Small intestine (tissue), 7 donors: ENCODE data around the gene KLF15. TPM values are rescaled to one million over a fixed set of nuclear protein-coding genes. Genes with fewer than 3 reads are reported as not detected.

ENCODE experiments used
- DNase-seq, 2 donors: peaks; one replicate each; pipeline versions ENCODE4 v3.0.0 to v3.0.0-alpha.2; 2013
- FAIRE-seq: peaks from 2 replicates; lab custom pipeline; 2012; peaks lifted over from hg19 to GRCh38; lab: Jason Lieb, UNC
- H3K27ac ChIP-seq, 3 donors: one replicate each; pipeline ENCODE4 v1.5.1; 2013; ENCODE audit warnings: low read length in 2 of 3, mild to moderate bottlenecking in 2 of 3, control low read depth in 1 of 3, inconsistent platforms in 1 of 3, low read depth in 1 of 3, moderate library complexity in 1 of 3
- H3K27me3 ChIP-seq, 3 donors: one replicate each; pipeline ENCODE4 v1.6.1; 2013; ENCODE audit warnings: low read length in 3 of 3, inconsistent platforms in 1 of 3; ENCODE audit not compliant: control insufficient read depth in 3 of 3, insufficient read depth in 3 of 3
- H3K36me3 ChIP-seq, 3 donors: one replicate each; pipeline ENCODE4 v1.6.1; 2013; ENCODE audit warnings: low read length in 3 of 3, inconsistent platforms in 1 of 3, low read depth in 1 of 3, mild to moderate bottlenecking in 1 of 3, moderate library complexity in 1 of 3; ENCODE audit not compliant: control insufficient read depth in 3 of 3, insufficient read depth in 2 of 3
- H3K4me1 ChIP-seq, 3 donors: one replicate each; pipeline ENCODE4 v1.6.1; 2013; ENCODE audit warnings: low read length in 2 of 3, inconsistent platforms in 1 of 3, low read depth in 1 of 3, mild to moderate bottlenecking in 1 of 3, moderate library complexity in 1 of 3; ENCODE audit not compliant: control insufficient read depth in 3 of 3, insufficient read depth in 2 of 3
- H3K4me3 ChIP-seq, 3 donors: one replicate each; pipeline ENCODE4 v1.5.1; 2013; ENCODE audit warnings: low read length in 3 of 3, control low read depth in 1 of 3, inconsistent platforms in 1 of 3, low read depth in 1 of 3, mild to moderate bottlenecking in 1 of 3, moderate library complexity in 1 of 3
- H3K9me3 ChIP-seq, 2 donors: one replicate each; pipeline ENCODE4 v1.6.1; 2013; ENCODE audit warnings: low read depth in 1 of 2, low read length in 1 of 2; ENCODE audit not compliant: control insufficient read depth in 2 of 2, insufficient read depth in 1 of 2
- WGBS, 3 donors: extraction: QIAGEN DNeasy Blood & Tissue Kit; methylation state at CpG; one replicate each; pipeline ENCODE4 v1.1.7; 2013; 5-methylcytosine and 5-hydroxymethylcytosine counted together
- polyA plus RNA-seq, 4 donors: library from polyadenylated mRNA; stranded (reverse) in 3 of 4; unstranded in 1 of 4; fragments of 200-250 nt in 3 of 4; fragments of 120-200 nt in 1 of 4; gene quantifications; one replicate each; pipeline versions ENCODE4 v1.2.1 to v1.2.3, GENCODE V29; 2013
- donor health status: healthy with polysubstance abuse.
- donor health status: control.
- donor health status: control.
- donor health status: Bipolar disorder and iron deficiency.
- donor health status: healthy.

Gene KLF15
- polyA plus RNA-seq, 4 donors: 0.45 to 9.7 (median 2.0) TPM

DNA sequence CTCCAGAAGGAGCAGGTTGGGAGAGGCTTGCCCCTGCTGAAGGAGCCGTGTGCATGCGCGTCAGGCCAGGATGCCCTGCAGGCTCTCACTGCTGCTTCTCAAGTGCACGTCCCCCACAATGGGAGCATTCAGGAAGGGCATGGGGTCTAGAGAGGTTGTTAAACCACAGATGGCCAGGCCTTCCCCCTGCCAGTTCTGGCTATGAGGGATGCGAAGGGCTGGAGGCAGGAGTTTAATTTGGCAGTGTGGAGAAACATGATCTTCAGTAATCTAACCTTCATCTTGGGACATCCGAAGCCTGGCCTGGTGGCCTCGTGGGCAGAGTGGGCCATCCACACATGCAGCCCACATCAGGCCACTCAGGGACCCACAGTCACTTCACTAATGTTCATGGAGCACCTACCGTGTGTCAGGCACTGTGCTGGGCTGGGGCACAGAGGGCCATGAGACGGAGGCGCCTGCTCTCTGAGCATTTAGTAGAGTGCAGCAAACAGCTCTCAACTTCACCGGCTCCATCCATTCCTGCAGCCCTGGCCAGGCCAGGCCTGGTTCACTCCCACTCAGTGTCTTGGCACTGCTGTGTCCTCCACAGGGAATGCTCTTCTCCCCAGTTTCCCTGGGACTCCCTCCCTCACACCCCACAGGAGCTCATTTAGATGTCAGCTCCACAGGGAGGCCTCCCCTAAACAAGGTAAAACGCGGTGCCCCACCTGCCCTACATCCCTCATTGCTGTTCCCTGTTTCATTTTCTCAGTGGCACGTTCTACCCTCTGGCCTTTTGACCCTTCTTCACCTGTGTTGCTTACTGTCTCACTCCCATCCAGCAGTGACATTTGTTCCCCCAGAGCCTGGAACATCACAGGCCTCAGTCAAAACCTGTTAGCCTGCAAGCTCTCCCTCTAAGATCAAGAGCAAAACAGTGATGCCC, 41.5 kb upstream of the KLF15 start:
- Histone ChIP-seq H3K4me3 (no peak overlapping the region), H3K9me3 (no peaks in the 10 kb centered on the region), H3K27me3 (peaks cover 3 to 22% (median 6%) of the 10 kb centered on the region in 3 donors), H3K36me3 (no peaks in the 10 kb centered on the region), H3K27ac (no peak overlapping the region), H3K4me1 (no peaks in the 10 kb centered on the region)
- WGBS, 3 donors: 87 to 88% (median 88%) methylated on average over 14 of the region's 14 CpGs
- FAIRE-seq (no peak), DNase-seq (no peak)

GRCh38 chr3:126397610-126398422, 40.6 kb upstream of the KLF15 start:
- peaks cover 3 to 25% (median 9%) of the 10 kb centered on the region in 3 donors for H3K27me3 ChIP-seq
- no peak for FAIRE-seq
- H3K4me1 ChIP-seq: no peaks in the 10 kb centered on the region
- no peak overlapping the region for H3K27ac ChIP-seq
- no peaks in the 10 kb centered on the region for H3K9me3 ChIP-seq
- 71 to 90% (median 79%) methylated on average over 13 of the region's 13 CpGs for WGBS, 3 donors
- no peak overlapping the region for H3K4me3 ChIP-seq
- no peak for DNase-seq
- no peaks in the 10 kb centered on the region for H3K36me3 ChIP-seq

DNA sequence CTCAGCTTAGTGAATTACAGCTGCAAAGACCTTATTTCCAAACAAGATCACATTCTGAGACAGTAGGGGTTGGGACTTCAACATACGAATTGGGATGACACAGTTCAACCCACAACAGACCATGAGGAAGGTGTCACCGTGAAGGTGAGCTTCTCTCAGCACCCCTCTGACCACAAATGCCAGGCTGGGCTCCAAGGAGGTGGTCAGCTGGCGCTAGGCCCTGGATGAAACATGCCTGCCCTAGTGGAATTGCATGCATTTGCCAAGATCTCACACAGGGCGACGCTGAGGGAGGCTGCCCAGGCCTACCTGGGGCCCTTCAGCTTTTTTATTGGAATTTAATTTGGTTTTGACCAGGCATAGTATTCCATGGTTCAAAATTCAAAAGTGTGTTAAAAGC, 39.3 kb upstream of the KLF15 start:
- Histone ChIP-seq H3K4me1 (no peaks in the 10 kb centered on the region), H3K9me3 (no peaks in the 10 kb centered on the region), H3K4me3 (no peak overlapping the region), H3K36me3 (no peaks in the 10 kb centered on the region), H3K27me3 (peaks cover 3 to 31% (median 11%) of the 10 kb centered on the region in 3 donors), H3K27ac (no peak overlapping the region)
- WGBS, 3 donors: 87 to 89% (median 89%) methylated on average over 5 of the region's 5 CpGs
- FAIRE-seq (no peak), DNase-seq (no peak)

DNA sequence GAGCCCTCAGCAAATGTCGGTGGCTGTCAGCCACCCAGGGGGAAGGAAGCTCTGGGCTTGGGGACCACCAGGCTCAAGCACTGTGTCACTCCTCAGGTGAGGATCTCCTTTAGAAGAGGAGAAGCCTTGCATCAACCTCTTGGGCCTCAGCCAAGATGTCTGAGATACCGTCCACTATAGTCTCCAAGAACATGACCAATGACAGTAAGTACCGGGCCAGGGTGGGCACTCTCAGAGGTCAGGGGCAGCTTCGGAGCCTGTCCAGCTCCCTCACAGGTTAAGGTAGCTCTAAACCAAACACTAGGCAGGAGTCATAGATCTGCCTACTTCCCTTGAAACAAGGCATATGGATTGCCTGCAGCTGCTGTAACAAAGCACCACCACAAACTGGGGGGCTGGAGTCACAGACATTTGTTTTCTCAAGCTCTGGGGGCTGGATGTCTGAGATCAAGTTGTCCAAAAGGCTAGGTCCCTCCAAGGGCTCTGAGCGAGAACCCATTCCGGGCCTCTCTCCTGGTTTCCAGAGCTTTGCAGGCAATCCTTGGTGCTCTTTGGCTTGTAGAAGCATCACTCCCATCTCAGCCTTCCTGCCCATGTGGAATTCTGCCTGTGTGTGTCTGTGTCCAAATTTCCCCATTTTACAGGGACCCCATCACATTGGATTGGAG, 38.8 kb upstream of the KLF15 start:
- WGBS, 3 donors: 86 to 92% (median 92%) methylated on average over 6 of the region's 6 CpGs
- no peaks in the 10 kb centered on the region for H3K36me3 ChIP-seq
- H3K9me3 ChIP-seq: no peaks in the 10 kb centered on the region
- no peak overlapping the region for H3K27ac ChIP-seq
- H3K4me3 ChIP-seq: no peak overlapping the region
- H3K4me1 ChIP-seq: no peaks in the 10 kb centered on the region
- DNase-seq: no peak
- FAIRE-seq: no peak
- peaks cover 3 to 31% (median 11%) of the 10 kb centered on the region in 3 donors for H3K27me3 ChIP-seq

DNA sequence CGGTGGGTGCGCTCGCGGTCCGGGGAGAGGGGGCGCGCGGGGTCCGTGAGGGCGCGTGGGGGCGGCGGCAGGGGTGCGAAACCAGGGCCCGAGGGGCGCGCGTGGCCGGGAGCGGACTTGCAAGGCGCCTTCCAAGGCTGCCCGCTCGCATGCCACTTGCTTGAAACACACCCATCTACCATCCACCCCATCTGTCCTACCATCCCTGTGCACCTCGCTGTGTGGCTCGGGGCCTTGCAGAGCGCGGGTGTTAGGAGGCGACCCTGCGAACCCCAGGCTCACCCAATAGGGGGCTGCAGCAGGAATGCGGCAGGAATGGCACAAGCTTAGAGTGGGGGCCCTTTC, 37.7 kb upstream of the KLF15 start:
- no peak overlapping the region for H3K4me3 ChIP-seq
- no peaks in the 10 kb centered on the region for H3K4me1 ChIP-seq
- 12 to 28% (median 22%) methylated on average over 18 to 30 of the region's 30 CpGs for WGBS, 3 donors
- no peak for DNase-seq
- no peaks in the 10 kb centered on the region for H3K36me3 ChIP-seq
- peaks cover 3 to 37% (median 11%) of the 10 kb centered on the region in 3 donors for H3K27me3 ChIP-seq
- H3K9me3 ChIP-seq: no peaks in the 10 kb centered on the region
- no peak for FAIRE-seq
- H3K27ac ChIP-seq: no peak overlapping the region

GRCh38 chr3:126394179-126394976, 37.2 kb upstream of the KLF15 start, which contains the start of gene CFAP100:
Gene CFAP100 (plus strand): TSS chr3:126394909. CDS start chr3:126396001, 1,092 bp downstream.
- Histone ChIP-seq H3K4me3 (no peak within 1 kb of the TSS), H3K36me3 (no peaks in the 10 kb centered on the region), H3K27ac (no peak within 1 kb of the TSS), H3K27me3 (peaks cover 3 to 43% (median 11%) of the 10 kb centered on the region in 3 donors), H3K9me3 (no peaks in the 10 kb centered on the region), H3K4me1 (no peaks in the 10 kb centered on the region)
- 31 to 38% (median 35%) methylated on average over 43 of the region's 43 CpGs for WGBS, 3 donors
- DNase-seq (peak in 1 of 2 donors; percentile 63), FAIRE-seq (no peak)

GRCh38 chr3:126393563-126393962, 36.4 kb upstream of the KLF15 start:
- Histone ChIP-seq H3K27me3 (peaks cover 3 to 44% (median 11%) of the 10 kb centered on the region in 3 donors), H3K27ac (no peak overlapping the region), H3K4me3 (no peak overlapping the region), H3K9me3 (no peaks in the 10 kb centered on the region), H3K4me1 (peaks cover 0 to 4% (median 0%) of the 10 kb centered on the region in 3 donors), H3K36me3 (no peaks in the 10 kb centered on the region)
- WGBS, 3 donors: 64 to 84% (median 76%) methylated on average over 4 of the region's 4 CpGs
- DNase-seq (no peak), FAIRE-seq (no peak)
